HEK293 (cell line): ENCODE measurements around the gene DHX16.

Experiments used
- FEZF1 ChIP-seq: fragments of 450-650 bp; formaldehyde crosslinking; IDR thresholded peaks from 2 replicates; pipeline ENCODE4 v1.5.1; 2016; ENCODE audit warnings: missing biosample characterization, missing genetic modification characterization
- HOXA7 ChIP-seq: sonication (generic); formaldehyde crosslinking; IDR thresholded peaks from 2 replicates; pipeline ENCODE4 v1.8.1; 2022; ENCODE audit warnings: missing genetic modification reagents, borderline replicate concordance
- KLF10 ChIP-seq: fragments of 450-650 bp; IDR thresholded peaks from 2 replicates; pipeline ENCODE4 v1.5.1; 2018; ENCODE audit warnings: missing biosample characterization, mild to moderate bottlenecking, missing genetic modification characterization
- KLF8 ChIP-seq: fragments of 450-650 bp; formaldehyde crosslinking; IDR thresholded peaks from 2 replicates; pipeline ENCODE4 v1.5.1; 2016; ENCODE audit warnings: missing biosample characterization, missing genetic modification characterization
- REPIN1 ChIP-seq: fragments of 450-650 bp; formaldehyde crosslinking; IDR thresholded peaks from 2 replicates; pipeline ENCODE4 v1.5.1; 2017; ENCODE audit warnings: missing biosample characterization, missing genetic modification characterization, low read depth
- SALL2 ChIP-seq: fragments of 450-650 bp; formaldehyde crosslinking; IDR thresholded peaks from 2 replicates; pipeline ENCODE4 v1.5.0; 2017; ENCODE audit warnings: missing biosample characterization, mild to moderate bottlenecking, missing genetic modification characterization, borderline replicate concordance
- SP7 ChIP-seq: fragments of 450-650 bp; formaldehyde crosslinking; IDR thresholded peaks from 2 replicates; pipeline ENCODE4 v1.5.1; 2016; ENCODE audit warnings: missing biosample characterization, missing genetic modification characterization
- ZBTB11 ChIP-seq: fragments of 450-650 bp; formaldehyde crosslinking; conservative IDR thresholded peaks from 2 replicates; pipeline ENCODE4 v1.5.1; 2016; ENCODE audit warnings: low read depth, missing biosample characterization, missing genetic modification characterization
- ZFHX2 ChIP-seq: fragments of 450-650 bp; formaldehyde crosslinking; conservative IDR thresholded peaks from 2 replicates; pipeline ENCODE4 v1.5.1; 2016; ENCODE audit warnings: missing biosample characterization, missing genetic modification characterization
- ZFP3 ChIP-seq: fragments of 450-650 bp; formaldehyde crosslinking; IDR thresholded peaks from 2 replicates; pipeline ENCODE4 v1.5.1; 2016; ENCODE audit warnings: low read depth, missing biosample characterization, missing genetic modification characterization
- ZFP41 ChIP-seq: fragments of 450-650 bp; formaldehyde crosslinking; IDR thresholded peaks from 2 replicates; pipeline ENCODE4 v1.5.1; 2016; ENCODE audit warnings: missing biosample characterization, missing genetic modification characterization, borderline replicate concordance
- ZNF114 ChIP-seq: fragments of 450-650 bp; formaldehyde crosslinking; IDR thresholded peaks from 2 replicates; pipeline ENCODE4 v1.5.0; 2017; ENCODE audit warnings: missing biosample characterization, missing genetic modification characterization
- ZNF248 ChIP-seq: fragments of 450-650 bp; formaldehyde crosslinking; IDR thresholded peaks from 2 replicates; pipeline ENCODE4 v1.5.1; 2017; ENCODE audit warnings: missing biosample characterization, missing genetic modification characterization
- ZNF366 ChIP-seq: fragments of 450-650 bp; formaldehyde crosslinking; conservative IDR thresholded peaks from 2 replicates; pipeline ENCODE4 v1.5.1; 2016; ENCODE audit warnings: missing biosample characterization, missing genetic modification characterization
- ZNF37A ChIP-seq: fragments of 450-650 bp; IDR thresholded peaks from 2 replicates; pipeline ENCODE4 v1.5.1; 2018; ENCODE audit warnings: missing biosample characterization, missing genetic modification characterization
- ZNF391 ChIP-seq: fragments of 450-650 bp; formaldehyde crosslinking; IDR thresholded peaks from 2 replicates; pipeline ENCODE4 v1.5.1; 2016; ENCODE audit warnings: low read depth, missing biosample characterization, missing genetic modification characterization, borderline replicate concordance
- ZNF394 ChIP-seq: fragments of 450-650 bp; formaldehyde crosslinking; IDR thresholded peaks from 2 replicates; pipeline ENCODE4 v1.5.1; 2016; ENCODE audit warnings: missing biosample characterization, missing genetic modification characterization, mild to moderate bottlenecking, moderate library complexity, borderline replicate concordance
- ZNF426 ChIP-seq: fragments of 450-650 bp; formaldehyde crosslinking; IDR thresholded peaks from 2 replicates; pipeline ENCODE4 v1.5.1; 2017; ENCODE audit warnings: missing biosample characterization, missing genetic modification characterization, mild to moderate bottlenecking, inconsistent platforms, moderate library complexity
- ZNF433 ChIP-seq: fragments of 450-650 bp; formaldehyde crosslinking; IDR thresholded peaks from 2 replicates; pipeline ENCODE4 v1.5.1; 2016; ENCODE audit warnings: missing biosample characterization, missing genetic modification characterization, low read depth
- ZNF510 ChIP-seq: fragments of 450-650 bp; formaldehyde crosslinking; IDR thresholded peaks from 2 replicates; pipeline ENCODE4 v1.5.1; 2018; ENCODE audit warnings: mild to moderate bottlenecking, missing genetic modification characterization, missing biosample characterization; ENCODE audit not compliant: insufficient replicate concordance
- ZNF558 ChIP-seq: fragments of 450-650 bp; formaldehyde crosslinking; IDR thresholded peaks from 2 replicates; pipeline ENCODE4 v1.5.1; 2016; ENCODE audit warnings: missing biosample characterization, missing genetic modification characterization
- ZNF623 ChIP-seq: fragments of 450-650 bp; formaldehyde crosslinking; IDR thresholded peaks from 2 replicates; pipeline ENCODE4 v1.5.1; 2016; ENCODE audit warnings: missing biosample characterization, missing genetic modification characterization
- ZNF701 ChIP-seq: fragments of 450-650 bp; formaldehyde crosslinking; IDR thresholded peaks from 2 replicates; pipeline ENCODE4 v1.5.1; 2016; ENCODE audit warnings: missing biosample characterization, missing genetic modification characterization
- ZNF843 ChIP-seq: fragments of 450-650 bp; formaldehyde crosslinking; IDR thresholded peaks from 2 replicates; pipeline ENCODE4 v1.5.1; 2016; ENCODE audit warnings: missing biosample characterization, missing genetic modification characterization
- ZSCAN16 ChIP-seq: fragments of 450-650 bp; formaldehyde crosslinking; IDR thresholded peaks from 2 replicates; pipeline ENCODE4 v1.5.1; 2016; ENCODE audit warnings: missing biosample characterization, missing genetic modification characterization
- ZXDB ChIP-seq: fragments of 450-650 bp; formaldehyde crosslinking; IDR thresholded peaks from 2 replicates; pipeline ENCODE4 v1.5.1; 2016; ENCODE audit warnings: missing biosample characterization, missing genetic modification characterization
- TF ChIP-seq, protein P1 (sequence below): fragments of 450-650 bp; formaldehyde crosslinking; IDR thresholded peaks from 2 replicates; pipeline ENCODE4 v1.5.1; 2017; ENCODE audit warnings: missing biosample characterization, missing genetic modification characterization
- TF ChIP-seq, protein P2 (sequence below): fragments of 450-650 bp; formaldehyde crosslinking; IDR thresholded peaks from 2 replicates; pipeline ENCODE4 v1.5.1; 2016; ENCODE audit warnings: missing biosample characterization, missing genetic modification characterization
- TF ChIP-seq, protein P3 (sequence below): fragments of 450-650 bp; formaldehyde crosslinking; conservative IDR thresholded peaks from 2 replicates; pipeline ENCODE4 v1.5.1; 2016; ENCODE audit warnings: low read depth, missing biosample characterization, missing genetic modification characterization

The DHX16 gene

GRCh38 chr6:30616811-30617564 is 55.8 kb downstream of the DHX16 start, which contains the start of gene PPP1R10 (continued):
- TF ChIP-seq, protein P1, sequence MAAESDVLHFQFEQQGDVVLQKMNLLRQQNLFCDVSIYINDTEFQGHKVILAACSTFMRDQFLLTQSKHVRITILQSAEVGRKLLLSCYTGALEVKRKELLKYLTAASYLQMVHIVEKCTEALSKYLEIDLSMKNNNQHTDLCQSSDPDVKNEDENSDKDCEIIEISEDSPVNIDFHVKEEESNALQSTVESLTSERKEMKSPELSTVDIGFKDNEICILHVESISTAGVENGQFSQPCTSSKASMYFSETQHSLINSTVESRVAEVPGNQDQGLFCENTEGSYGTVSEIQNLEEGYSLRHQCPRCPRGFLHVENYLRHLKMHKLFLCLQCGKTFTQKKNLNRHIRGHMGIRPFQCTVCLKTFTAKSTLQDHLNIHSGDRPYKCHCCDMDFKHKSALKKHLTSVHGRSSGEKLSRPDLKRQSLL (tag by site-specific recombination) = no peak
- no peak for TF ChIP-seq REPIN1
- TF ChIP-seq ZNF394 = peak; percentile 56
- TF ChIP-seq ZNF37A (tag by site-specific recombination) = no peak
- TF ChIP-seq ZNF426 (tag by site-specific recombination) = no peak
- no peak for TF ChIP-seq ZNF510 (tag by site-specific recombination)
- no peak for TF ChIP-seq ZNF433 (tag by site-specific recombination)
- peak; percentile 78; the same call in 1 of the 2 replicates for TF ChIP-seq ZFP41
- TF ChIP-seq ZNF248 = no peak
- TF ChIP-seq ZFP3 (tag by site-specific recombination) = no peak
- TF ChIP-seq KLF8 = peak; percentile 99
- TF ChIP-seq ZNF114 = no peak
- peak; percentile 64 for TF ChIP-seq KLF10
- TF ChIP-seq ZNF558 = peak; percentile 74
- TF ChIP-seq, protein P2, sequence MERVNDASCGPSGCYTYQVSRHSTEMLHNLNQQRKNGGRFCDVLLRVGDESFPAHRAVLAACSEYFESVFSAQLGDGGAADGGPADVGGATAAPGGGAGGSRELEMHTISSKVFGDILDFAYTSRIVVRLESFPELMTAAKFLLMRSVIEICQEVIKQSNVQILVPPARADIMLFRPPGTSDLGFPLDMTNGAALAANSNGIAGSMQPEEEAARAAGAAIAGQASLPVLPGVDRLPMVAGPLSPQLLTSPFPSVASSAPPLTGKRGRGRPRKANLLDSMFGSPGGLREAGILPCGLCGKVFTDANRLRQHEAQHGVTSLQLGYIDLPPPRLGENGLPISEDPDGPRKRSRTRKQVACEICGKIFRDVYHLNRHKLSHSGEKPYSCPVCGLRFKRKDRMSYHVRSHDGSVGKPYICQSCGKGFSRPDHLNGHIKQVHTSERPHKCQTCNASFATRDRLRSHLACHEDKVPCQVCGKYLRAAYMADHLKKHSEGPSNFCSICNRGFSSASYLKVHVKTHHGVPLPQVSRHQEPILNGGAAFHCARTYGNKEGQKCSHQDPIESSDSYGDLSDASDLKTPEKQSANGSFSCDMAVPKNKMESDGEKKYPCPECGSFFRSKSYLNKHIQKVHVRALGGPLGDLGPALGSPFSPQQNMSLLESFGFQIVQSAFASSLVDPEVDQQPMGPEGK (tag by site-specific recombination) = peak; percentile 57
- TF ChIP-seq ZNF391 (tag by site-specific recombination) = peak; percentile 95
- peak; percentile 35 for TF ChIP-seq ZFHX2 (tag by site-specific recombination)
- TF ChIP-seq ZXDB = no peak; the same call in 1 of the 2 replicates
- TF ChIP-seq, protein P3, sequence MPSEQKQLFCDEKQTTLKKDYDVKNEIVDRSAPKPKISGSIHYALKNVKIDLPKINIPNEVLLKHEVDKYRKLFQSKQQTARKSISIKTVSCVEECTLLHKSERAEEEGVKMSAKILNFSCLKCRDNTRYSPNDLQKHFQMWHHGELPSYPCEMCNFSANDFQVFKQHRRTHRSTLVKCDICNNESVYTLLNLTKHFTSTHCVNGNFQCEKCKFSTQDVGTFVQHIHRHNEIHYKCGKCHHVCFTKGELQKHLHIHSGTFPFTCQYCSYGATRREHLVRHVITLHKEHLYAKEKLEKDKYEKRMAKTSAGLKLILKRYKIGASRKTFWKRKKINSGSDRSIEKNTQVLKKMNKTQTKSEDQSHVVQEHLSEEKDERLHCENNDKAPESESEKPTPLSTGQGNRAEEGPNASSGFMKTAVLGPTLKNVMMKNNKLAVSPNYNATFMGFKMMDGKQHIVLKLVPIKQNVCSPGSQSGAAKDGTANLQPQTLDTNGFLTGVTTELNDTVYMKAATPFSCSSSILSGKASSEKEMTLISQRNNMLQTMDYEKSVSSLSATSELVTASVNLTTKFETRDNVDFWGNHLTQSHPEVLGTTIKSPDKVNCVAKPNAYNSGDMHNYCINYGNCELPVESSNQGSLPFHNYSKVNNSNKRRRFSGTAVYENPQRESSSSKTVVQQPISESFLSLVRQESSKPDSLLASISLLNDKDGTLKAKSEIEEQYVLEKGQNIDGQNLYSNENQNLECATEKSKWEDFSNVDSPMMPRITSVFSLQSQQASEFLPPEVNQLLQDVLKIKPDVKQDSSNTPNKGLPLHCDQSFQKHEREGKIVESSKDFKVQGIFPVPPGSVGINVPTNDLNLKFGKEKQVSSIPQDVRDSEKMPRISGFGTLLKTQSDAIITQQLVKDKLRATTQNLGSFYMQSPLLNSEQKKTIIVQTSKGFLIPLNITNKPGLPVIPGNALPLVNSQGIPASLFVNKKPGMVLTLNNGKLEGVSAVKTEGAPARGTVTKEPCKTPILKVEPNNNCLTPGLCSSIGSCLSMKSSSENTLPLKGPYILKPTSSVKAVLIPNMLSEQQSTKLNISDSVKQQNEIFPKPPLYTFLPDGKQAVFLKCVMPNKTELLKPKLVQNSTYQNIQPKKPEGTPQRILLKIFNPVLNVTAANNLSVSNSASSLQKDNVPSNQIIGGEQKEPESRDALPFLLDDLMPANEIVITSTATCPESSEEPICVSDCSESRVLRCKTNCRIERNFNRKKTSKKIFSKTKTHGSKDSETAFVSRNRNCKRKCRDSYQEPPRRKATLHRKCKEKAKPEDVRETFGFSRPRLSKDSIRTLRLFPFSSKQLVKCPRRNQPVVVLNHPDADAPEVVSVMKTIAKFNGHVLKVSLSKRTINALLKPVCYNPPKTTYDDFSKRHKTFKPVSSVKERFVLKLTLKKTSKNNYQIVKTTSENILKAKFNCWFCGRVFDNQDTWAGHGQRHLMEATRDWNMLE (tag by site-specific recombination) = no peak
- no peak for TF ChIP-seq SALL2 (tag by site-specific recombination)
- TF ChIP-seq ZNF366 (tag by site-specific recombination) = no peak
- no peak for TF ChIP-seq FEZF1
- TF ChIP-seq ZNF843 (tag by site-specific recombination) = peak; percentile 75
- TF ChIP-seq ZNF623 (tag by site-specific recombination) = 0 out of 2 replicates have a peak, but pooled peaks have one; percentile 28
- peak; percentile 86 for TF ChIP-seq ZBTB11
- no peak for TF ChIP-seq ZSCAN16 (tag by site-specific recombination)
- peak; percentile 75 for TF ChIP-seq SP7 (tag by site-specific recombination)
- TF ChIP-seq HOXA7 (CRISPR knock-in tag) = no peak
- TF ChIP-seq ZNF701 = no peak
